Fibroblast of lung (primary cell): ENCODE data around the gene SNAPC2. TPM values are rescaled to one million over a fixed set of nuclear protein-coding genes. Genes with fewer than 3 reads are reported as not detected.

Source experiments
- DNase-seq, 2 donors: peaks; one replicate each; pipeline versions ENCODE4 v3.0.0 to v3.0.0-alpha.2; 2010; ENCODE audit warnings: low read depth in 2 of 2
- H2AFZ ChIP-seq: 2 replicates; pipeline ENCODE4 v1.5.1; 2012; ENCODE audit warnings: low read length, control low read depth, inconsistent platforms
- H3K27ac ChIP-seq: 2 replicates; pipeline ENCODE4 v1.5.1; 2011; ENCODE audit warnings: low read length, control low read depth; ENCODE audit not compliant: insufficient read depth
- H3K27me3 ChIP-seq: 2 replicates; pipeline ENCODE4 v1.5.1; 2011; ENCODE audit warnings: mild to moderate bottlenecking, low read length; ENCODE audit not compliant: control insufficient read depth, insufficient read depth
- H3K36me3 ChIP-seq: 2 replicates; pipeline ENCODE4 v1.5.1; 2011; ENCODE audit warnings: low read length; ENCODE audit not compliant: control insufficient read depth, insufficient read depth
- H3K4me1 ChIP-seq: 2 replicates; pipeline ENCODE4 v1.5.1; 2011; ENCODE audit warnings: low read length; ENCODE audit not compliant: control insufficient read depth, insufficient read depth; ENCODE audit errors: extremely low read depth
- H3K4me2 ChIP-seq: 2 replicates; pipeline ENCODE4 v1.5.1; 2011; ENCODE audit warnings: low read length, control low read depth; ENCODE audit not compliant: insufficient read depth; ENCODE audit errors: extremely low read depth
- H3K4me3 ChIP-seq, 4 experiments: fragments of 200-600 bp in 1 of 4; sonication (generic) in 1 of 4; replicated peaks in 1 of 4; 2 replicates each; pipeline ENCODE4 v1.5.1; 2011 to 2016; ENCODE audit warnings: low read length in 4 of 4, low read depth in 3 of 4, mild to moderate bottlenecking in 3 of 4, control low read depth in 2 of 4, inconsistent platforms in 1 of 4, mixed read lengths in 1 of 4; ENCODE audit not compliant: insufficient read depth in 1 of 4; ENCODE audit errors: control extremely low read depth in 1 of 4
- H3K79me2 ChIP-seq: 2 replicates; pipeline ENCODE4 v1.5.1; 2012; ENCODE audit warnings: mild to moderate bottlenecking, low read length, inconsistent platforms; ENCODE audit not compliant: control insufficient read depth, insufficient read depth
- H3K9ac ChIP-seq: 2 replicates; pipeline ENCODE4 v1.5.1; 2011; ENCODE audit warnings: mild to moderate bottlenecking, low read length, control low read depth; ENCODE audit not compliant: insufficient read depth
- H3K9me3 ChIP-seq: 2 replicates; pipeline ENCODE4 v1.5.1; 2012; ENCODE audit warnings: low read depth, low read length; ENCODE audit not compliant: control insufficient read depth, insufficient read depth
- H4K20me1 ChIP-seq: 2 replicates; pipeline ENCODE4 v1.5.1; 2011; ENCODE audit warnings: low read length; ENCODE audit not compliant: control insufficient read depth, insufficient read depth; ENCODE audit errors: extremely low read depth
- EZH2 ChIP-seq: IDR thresholded peaks from 2 replicates; pipeline ENCODE4 v1.5.1; 2012; ENCODE audit warnings: low read length, control low read depth, mild to moderate bottlenecking; ENCODE audit errors: missing control alignments
- polyA plus RNA-seq, 2 donors: library from polyadenylated mRNA; depleted of rRNA in 1 of 2; stranded (reverse) in 1 of 2; unstranded in 1 of 2; fragments of >200 nt; gene quantifications; 2 replicates each; pipeline ENCODE4 v1.2.1, GENCODE V29; 2011 to 2012; ENCODE audit warnings: missing spikeins in 1 of 2
- total RNA-seq: library from RNA; depleted of rRNA; stranded (reverse); fragments of >200 nt; gene quantifications from 2 replicates; pipeline ENCODE4 v1.2.1, GENCODE V29; 2014
- TF ChIP-seq, protein P1 (sequence below), 2 donors: IDR thresholded peaks in 1 of 2; conservative IDR thresholded peaks in 1 of 2; 1 replicate in 1 of 2; 2 replicates in 1 of 2; pipeline ENCODE4 v1.5.1; 2011 to 2012; ENCODE audit warnings: low read length in 2 of 2, control low read depth in 1 of 2, inconsistent platforms in 1 of 2, low read depth in 1 of 2, mild to moderate bottlenecking in 1 of 2

SNAPC2 gene
- total and polyA plus RNA-seq, 2 donors (not counting 1 experiment from before 2014, with no cell fraction given), result 11.4 to 13.4 TPM

DNA sequence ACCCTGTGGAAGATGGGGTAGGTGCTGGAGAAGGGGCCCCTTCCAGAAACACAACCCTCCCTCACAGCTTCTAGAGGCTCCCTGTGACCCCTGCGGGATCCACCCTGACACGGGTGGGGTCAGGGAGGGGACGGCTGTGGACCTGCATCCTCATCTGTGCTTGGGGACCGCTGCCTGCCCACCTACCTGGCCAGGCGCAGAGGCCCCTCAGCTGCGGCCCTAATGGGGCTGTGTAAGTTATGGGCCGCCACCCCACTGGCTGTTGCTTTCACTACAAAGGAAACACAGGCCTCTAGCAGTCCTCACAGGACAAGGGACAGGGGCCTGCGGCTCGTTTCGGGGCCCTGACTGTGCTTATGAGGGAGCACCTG, 12.8 kb downstream of the SNAPC2 start:
- no peak for TF ChIP-seq EZH2
- TF ChIP-seq, protein P1, sequence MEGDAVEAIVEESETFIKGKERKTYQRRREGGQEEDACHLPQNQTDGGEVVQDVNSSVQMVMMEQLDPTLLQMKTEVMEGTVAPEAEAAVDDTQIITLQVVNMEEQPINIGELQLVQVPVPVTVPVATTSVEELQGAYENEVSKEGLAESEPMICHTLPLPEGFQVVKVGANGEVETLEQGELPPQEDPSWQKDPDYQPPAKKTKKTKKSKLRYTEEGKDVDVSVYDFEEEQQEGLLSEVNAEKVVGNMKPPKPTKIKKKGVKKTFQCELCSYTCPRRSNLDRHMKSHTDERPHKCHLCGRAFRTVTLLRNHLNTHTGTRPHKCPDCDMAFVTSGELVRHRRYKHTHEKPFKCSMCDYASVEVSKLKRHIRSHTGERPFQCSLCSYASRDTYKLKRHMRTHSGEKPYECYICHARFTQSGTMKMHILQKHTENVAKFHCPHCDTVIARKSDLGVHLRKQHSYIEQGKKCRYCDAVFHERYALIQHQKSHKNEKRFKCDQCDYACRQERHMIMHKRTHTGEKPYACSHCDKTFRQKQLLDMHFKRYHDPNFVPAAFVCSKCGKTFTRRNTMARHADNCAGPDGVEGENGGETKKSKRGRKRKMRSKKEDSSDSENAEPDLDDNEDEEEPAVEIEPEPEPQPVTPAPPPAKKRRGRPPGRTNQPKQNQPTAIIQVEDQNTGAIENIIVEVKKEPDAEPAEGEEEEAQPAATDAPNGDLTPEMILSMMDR (conservative IDR thresholded peaks at IDR 0.05 in 1 of 2, IDR thresholded peaks at IDR 0.05 in 1 of 2; ENCODE audit: low read depth in 1 of 2, low read length in 2 of 2), result no peak
- DNase-seq, result no peak
- H3K36me3 ChIP-seq, result peaks cover 40% of the 10 kb centered on the region
- no peaks in the 10 kb centered on the region for H3K27me3 ChIP-seq
- H3K27ac ChIP-seq, result no peak overlapping the region
- no peaks in the 10 kb centered on the region for H3K79me2 ChIP-seq
- H3K4me2 ChIP-seq, result no peak overlapping the region
- H3K9me3 ChIP-seq, result no peaks in the 10 kb centered on the region
- no peak overlapping the region for H3K9ac ChIP-seq
- no peaks in the 10 kb centered on the region for H4K20me1 ChIP-seq
- H2AFZ ChIP-seq, result no peak overlapping the region
- H3K4me3 ChIP-seq, result no peak overlapping the region
- H3K4me1 ChIP-seq, result peaks cover 17% of the 10 kb centered on the region

DNA sequence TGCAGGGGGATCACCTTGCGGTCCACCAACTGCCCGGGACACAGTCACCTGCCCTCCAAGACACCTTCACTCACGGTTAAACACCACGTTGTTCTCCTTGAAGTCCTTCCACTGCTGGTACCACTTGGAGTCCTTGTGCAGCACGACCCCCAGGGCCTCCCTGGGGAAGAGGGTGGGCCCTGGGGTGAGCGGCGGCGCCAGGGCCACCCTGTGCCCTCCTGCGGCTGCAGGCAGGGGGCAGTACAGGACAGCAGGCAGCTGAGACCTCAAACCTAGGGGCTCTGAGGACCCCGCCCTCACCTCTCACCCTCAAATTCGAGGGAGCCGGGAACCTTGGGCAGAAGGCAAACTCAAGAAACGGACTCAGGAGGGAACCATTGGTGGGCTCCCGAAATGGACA, 13.3 kb downstream of the SNAPC2 start:
- Histone ChIP-seq H3K9me3 (no peaks in the 10 kb centered on the region), H3K4me2 (no peak overlapping the region), H3K27ac (no peak overlapping the region), H3K79me2 (no peaks in the 10 kb centered on the region), H3K9ac (no peak overlapping the region), H4K20me1 (no peaks in the 10 kb centered on the region), H3K4me1 (peaks cover 13% of the 10 kb centered on the region), H3K36me3 (peaks cover 38% of the 10 kb centered on the region), H3K4me3 (no peak overlapping the region), H2AFZ (no peak overlapping the region), H3K27me3 (no peaks in the 10 kb centered on the region)
- DNase-seq, result no peak
- TF ChIP-seq EZH2, result no peak
- TF ChIP-seq, protein P1 (conservative IDR thresholded peaks at IDR 0.05 in 1 of 2, IDR thresholded peaks at IDR 0.05 in 1 of 2; ENCODE audit: low read depth in 1 of 2, low read length in 2 of 2), result peak; percentile 8 to 22

DNA sequence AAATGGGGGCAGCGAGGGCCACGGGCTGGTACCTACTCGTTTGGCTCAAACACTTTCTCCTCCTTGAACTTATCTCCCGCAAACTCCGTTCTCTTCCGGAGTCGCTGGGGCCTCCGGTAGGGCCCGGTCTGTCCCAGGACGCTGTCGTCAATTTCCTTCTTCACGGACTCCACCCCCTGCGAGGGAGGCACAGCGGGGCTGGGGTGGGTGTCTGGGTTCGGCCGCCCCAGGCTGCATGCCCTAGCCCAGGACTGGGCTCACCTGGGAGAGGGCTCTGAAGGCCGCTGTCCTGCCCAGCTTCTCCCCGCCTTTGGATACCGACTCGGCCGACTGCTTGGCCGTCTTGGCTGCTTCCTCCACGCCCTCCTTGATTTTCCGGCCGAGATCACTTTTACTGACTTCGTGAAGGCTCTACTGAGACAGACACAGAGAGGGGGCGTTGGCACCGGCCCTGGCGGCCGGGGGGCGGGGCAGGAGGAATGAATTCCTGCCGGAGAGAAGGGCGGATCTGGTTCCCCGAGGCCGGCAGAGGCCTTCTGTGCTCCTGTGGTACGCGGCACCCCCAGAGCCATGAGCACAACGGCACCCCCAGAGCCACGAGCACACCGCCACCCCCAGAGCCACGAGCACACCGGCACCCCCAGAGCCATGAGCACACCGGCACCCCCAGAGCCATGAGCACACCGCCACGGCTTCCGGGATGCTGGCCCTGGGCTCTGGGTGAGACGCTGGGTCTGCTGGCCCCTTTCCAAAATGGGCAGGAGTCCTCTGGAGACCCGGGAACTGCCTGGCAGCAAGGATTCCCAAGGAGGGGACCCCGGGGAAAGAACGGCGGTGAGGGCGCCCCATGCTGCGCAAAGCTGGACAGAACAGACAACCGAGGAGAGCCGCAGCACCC, 13.9 kb downstream of the SNAPC2 start:
- Histone ChIP-seq H3K9me3 (no peaks in the 10 kb centered on the region), H3K4me3 (no peak overlapping the region), H3K4me2 (no peak overlapping the region), H3K27ac (no peak overlapping the region), H3K79me2 (no peaks in the 10 kb centered on the region), H3K9ac (no peak overlapping the region), H3K36me3 (peaks cover 38% of the 10 kb centered on the region), H2AFZ (no peak overlapping the region), H3K4me1 (peaks cover 10% of the 10 kb centered on the region), H4K20me1 (no peaks in the 10 kb centered on the region), H3K27me3 (no peaks in the 10 kb centered on the region)
- no peak for DNase-seq
- no peak for TF ChIP-seq EZH2
- TF ChIP-seq, protein P1 (conservative IDR thresholded peaks at IDR 0.05 in 1 of 2, IDR thresholded peaks at IDR 0.05 in 1 of 2; ENCODE audit: low read depth in 1 of 2, low read length in 2 of 2), result no peak
